ENCODE results near the gene CENPS.

Gene CENPS

GRCh38 chr1:10444795-10445397 is 14.7 kb downstream of the CENPS start:
- Histone ChIP-seq H3K79me2 (ENCODE audit: control insufficient read depth, insufficient read depth, low read length, poor library complexity) (no peaks in the 10 kb centered on the region), H4K12ac (ENCODE audit: low read depth, low read length) (no peak overlapping the region), H2BK12ac (ENCODE audit: low read length) (no peak overlapping the region), H4K8ac (ENCODE audit: low read depth, low read length) (no peak overlapping the region), H2AFZ (ENCODE audit: insufficient read depth, low read length, poor library complexity) (no peak overlapping the region), H3K27me3 (ENCODE audit: insufficient read depth, low read length) (no peaks in the 10 kb centered on the region), H2AK5ac (ENCODE audit: low read length) (no peak overlapping the region), H3K14ac (ENCODE audit: low read length) (no peak overlapping the region), H3K79me1 (ENCODE audit: low read length) (no peaks in the 10 kb centered on the region), H3K9ac (ENCODE audit: low read length) (no peak overlapping the region), H3K4me2 (ENCODE audit: low read length) (no peak overlapping the region), H3K23ac (ENCODE audit: low read length) (no peak overlapping the region), H3K9me3 (ENCODE audit: insufficient read depth, low read depth, low read length) (no peaks in the 10 kb centered on the region), H3K4me1 (ENCODE audit: control insufficient read depth in 1 of 2, insufficient read depth in 2 of 2, low read length in 2 of 2) (no peaks in the 10 kb centered on the region), H3K27ac (ENCODE audit: low read depth, low read length) (no peak overlapping the region), H3K18ac (ENCODE audit: low read length) (no peak overlapping the region), H3K36me3 (ENCODE audit: control insufficient read depth in 1 of 2, insufficient read depth in 2 of 2, low read length in 2 of 2) (peaks cover 0 to 2% of the 10 kb centered on the region in 2 experiments), H2BK120ac (ENCODE audit: insufficient read depth, low read length, poor library complexity) (no peak overlapping the region), H2BK5ac (ENCODE audit: low read depth, low read length, poor library complexity) (no peak overlapping the region), H3K4ac (ENCODE audit: low read depth, low read length) (no peak overlapping the region), H3K4me3 (ENCODE audit: low read depth, low read length) (no peak overlapping the region), H4K91ac (ENCODE audit: low read depth, low read length) (no peak overlapping the region)
- no CpG with 5 or more reads among the region's 7 CpGs for WGBS (ENCODE audit: extremely low coverage, insufficient coverage, insufficient read length)
- DNase-seq = peak; percentile 36 to 73

- no CpG with 5 or more reads among the region's 7 CpGs for WGBS (ENCODE audit: extremely low coverage, insufficient coverage, insufficient read length)
- H3K4me3 ChIP-seq (ENCODE audit: low read depth, low read length) = no peak overlapping the region
- H3K9me3 ChIP-seq (ENCODE audit: insufficient read depth, low read depth, low read length) = peaks cover 3% of the 10 kb centered on the region
- no peak overlapping the region for H2BK5ac ChIP-seq (ENCODE audit: low read depth, low read length, poor library complexity)
- H3K9ac ChIP-seq (ENCODE audit: low read length) = no peak overlapping the region
- H4K8ac ChIP-seq (ENCODE audit: low read depth, low read length) = no peak overlapping the region
- no peaks in the 10 kb centered on the region for H3K27me3 ChIP-seq (ENCODE audit: insufficient read depth, low read length)
- no peak overlapping the region for H2AK5ac ChIP-seq (ENCODE audit: low read length)
- no peaks in the 10 kb centered on the region for H3K79me1 ChIP-seq (ENCODE audit: low read length)
- no peak overlapping the region for H4K12ac ChIP-seq (ENCODE audit: low read depth, low read length)
- H2BK12ac ChIP-seq (ENCODE audit: low read length) = no peak overlapping the region
- no peak for DNase-seq
- no peaks in the 10 kb centered on the region for H3K36me3 ChIP-seq (ENCODE audit: control insufficient read depth in 1 of 2, insufficient read depth in 2 of 2, low read length in 2 of 2)
- no peak overlapping the region for H4K91ac ChIP-seq (ENCODE audit: low read depth, low read length)
- no peak overlapping the region for H3K4me2 ChIP-seq (ENCODE audit: low read length)
- no peak overlapping the region for H3K23ac ChIP-seq (ENCODE audit: low read length)
- H3K27ac ChIP-seq (ENCODE audit: low read depth, low read length) = no peak overlapping the region
- no peak overlapping the region for H2BK120ac ChIP-seq (ENCODE audit: insufficient read depth, low read length, poor library complexity)
- no peak overlapping the region for H3K14ac ChIP-seq (ENCODE audit: low read length)
- H3K18ac ChIP-seq (ENCODE audit: low read length) = no peak overlapping the region
- no peaks in the 10 kb centered on the region for H3K79me2 ChIP-seq (ENCODE audit: control insufficient read depth, insufficient read depth, low read length, poor library complexity)
- H3K4me1 ChIP-seq (ENCODE audit: control insufficient read depth in 1 of 2, insufficient read depth in 2 of 2, low read length in 2 of 2) = peaks cover 0 to 2% of the 10 kb centered on the region in 2 experiments
- no peak overlapping the region for H3K4ac ChIP-seq (ENCODE audit: low read depth, low read length)
- H2AFZ ChIP-seq (ENCODE audit: insufficient read depth, low read length, poor library complexity) = no peak overlapping the region
These were observed 16.7 kb downstream of the CENPS start for GRCh38 chr1:10446790-10447422.

DNA sequence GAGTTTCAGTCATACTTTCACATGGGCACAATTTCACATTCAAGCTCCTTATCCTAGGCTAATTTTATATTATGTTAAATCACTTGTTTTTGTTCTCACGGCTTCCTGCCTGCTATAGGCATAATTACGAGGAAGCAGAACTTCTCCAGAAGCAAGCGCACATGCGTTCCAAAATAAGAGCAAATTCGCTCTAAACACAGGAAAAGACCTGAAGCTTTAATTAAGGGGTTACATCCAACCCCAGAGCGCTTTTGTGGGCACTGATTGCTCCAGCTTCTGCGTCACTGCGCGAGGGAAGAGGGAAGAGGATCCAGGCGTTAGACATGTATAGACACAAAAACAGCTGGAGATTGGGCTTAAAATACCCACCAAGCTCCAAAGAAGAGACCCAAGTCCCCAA is 19.5 kb downstream of the CENPS start, which contains the start of gene CORT:
TSS of gene CORT (plus strand) at position 281 of the 400 bp plus-strand sequence. CDS start 193 bp downstream, outside the sequence.
- Histone ChIP-seq H2BK5ac (ENCODE audit: low read depth, low read length, poor library complexity) (no peak within 1 kb of the TSS), H3K79me1 (ENCODE audit: low read length) (no peaks in the 10 kb centered on the region), H3K27ac (ENCODE audit: low read depth, low read length) (no peak within 1 kb of the TSS), H2BK12ac (ENCODE audit: low read length) (no peak within 1 kb of the TSS), H3K9me3 (ENCODE audit: insufficient read depth, low read depth, low read length) (peaks cover 3% of the 10 kb centered on the region), H3K14ac (ENCODE audit: low read length) (no peak within 1 kb of the TSS), H3K4me3 (ENCODE audit: low read depth, low read length) (no peak within 1 kb of the TSS), H4K8ac (ENCODE audit: low read depth, low read length) (no peak within 1 kb of the TSS), H4K91ac (ENCODE audit: low read depth, low read length) (no peak within 1 kb of the TSS), H3K36me3 (ENCODE audit: control insufficient read depth in 1 of 2, insufficient read depth in 2 of 2, low read length in 2 of 2) (no peaks in the 10 kb centered on the region), H3K4me2 (ENCODE audit: low read length) (no peak within 1 kb of the TSS), H3K27me3 (ENCODE audit: insufficient read depth, low read length) (no peaks in the 10 kb centered on the region), H2BK120ac (ENCODE audit: insufficient read depth, low read length, poor library complexity) (no peak within 1 kb of the TSS), H2AK5ac (ENCODE audit: low read length) (no peak within 1 kb of the TSS), H3K4ac (ENCODE audit: low read depth, low read length) (no peak within 1 kb of the TSS), H3K9ac (ENCODE audit: low read length) (no peak within 1 kb of the TSS), H3K4me1 (ENCODE audit: control insufficient read depth in 1 of 2, insufficient read depth in 2 of 2, low read length in 2 of 2) (peaks cover 0 to 2% of the 10 kb centered on the region in 2 experiments), H3K18ac (ENCODE audit: low read length) (no peak within 1 kb of the TSS), H4K12ac (ENCODE audit: low read depth, low read length) (no peak within 1 kb of the TSS), H2AFZ (ENCODE audit: insufficient read depth, low read length, poor library complexity) (no peak within 1 kb of the TSS), H3K79me2 (ENCODE audit: control insufficient read depth, insufficient read depth, low read length, poor library complexity) (no peaks in the 10 kb centered on the region), H3K23ac (ENCODE audit: low read length) (peak within 1 kb of the TSS; percentile 43)
- DNase-seq = no peak
- no CpG with 5 or more reads among the region's 10 CpGs for WGBS (ENCODE audit: extremely low coverage, insufficient coverage, insufficient read length)

DNA sequence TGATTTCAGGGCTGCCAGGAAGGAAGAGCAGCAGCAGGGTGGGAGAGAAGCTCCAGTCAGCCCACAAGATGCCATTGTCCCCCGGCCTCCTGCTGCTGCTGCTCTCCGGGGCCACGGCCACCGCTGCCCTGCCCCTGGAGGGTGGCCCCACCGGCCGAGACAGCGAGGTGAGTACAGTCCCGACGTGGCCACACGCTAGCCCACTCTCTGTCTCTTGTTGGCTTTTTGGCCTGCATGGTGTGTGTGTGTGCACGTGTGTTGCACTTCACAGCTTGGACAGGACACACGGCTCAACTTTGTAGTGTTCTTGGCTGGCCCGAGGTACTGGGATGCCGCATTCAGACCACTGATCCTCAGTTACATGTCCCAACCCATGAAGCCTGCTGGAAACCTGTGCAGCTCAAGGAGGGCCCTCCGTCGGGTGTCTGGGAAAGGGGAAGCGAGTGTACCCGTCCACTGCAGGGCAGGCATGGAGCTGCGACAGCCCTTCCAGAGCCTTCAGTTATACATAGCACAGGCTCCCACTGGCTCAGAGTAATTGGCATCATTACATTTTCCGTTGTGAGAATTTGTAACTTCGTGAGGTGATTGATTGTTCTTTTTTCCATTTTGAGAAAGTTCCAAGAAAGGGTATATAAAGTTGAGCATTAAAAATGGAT is 20.1 kb downstream of the CENPS start:
- Histone ChIP-seq H3K23ac (ENCODE audit: low read length) (peak overlapping the region; percentile 43), H3K9ac (ENCODE audit: low read length) (no peak overlapping the region), H3K4me3 (ENCODE audit: low read depth, low read length) (no peak overlapping the region), H3K18ac (ENCODE audit: low read length) (no peak overlapping the region), H3K79me1 (ENCODE audit: low read length) (no peaks in the 10 kb centered on the region), H2BK5ac (ENCODE audit: low read depth, low read length, poor library complexity) (no peak overlapping the region), H4K12ac (ENCODE audit: low read depth, low read length) (no peak overlapping the region), H3K27me3 (ENCODE audit: insufficient read depth, low read length) (no peaks in the 10 kb centered on the region), H2AFZ (ENCODE audit: insufficient read depth, low read length, poor library complexity) (no peak overlapping the region), H3K79me2 (ENCODE audit: control insufficient read depth, insufficient read depth, low read length, poor library complexity) (no peaks in the 10 kb centered on the region), H4K91ac (ENCODE audit: low read depth, low read length) (no peak overlapping the region), H2BK12ac (ENCODE audit: low read length) (no peak overlapping the region), H3K4ac (ENCODE audit: low read depth, low read length) (no peak overlapping the region), H2AK5ac (ENCODE audit: low read length) (no peak overlapping the region), H3K4me2 (ENCODE audit: low read length) (no peak overlapping the region), H3K9me3 (ENCODE audit: insufficient read depth, low read depth, low read length) (peaks cover 3% of the 10 kb centered on the region), H3K4me1 (ENCODE audit: control insufficient read depth in 1 of 2, insufficient read depth in 2 of 2, low read length in 2 of 2) (peaks cover 0 to 2% of the 10 kb centered on the region in 2 experiments), H3K27ac (ENCODE audit: low read depth, low read length) (no peak overlapping the region), H3K36me3 (ENCODE audit: control insufficient read depth in 1 of 2, insufficient read depth in 2 of 2, low read length in 2 of 2) (no peaks in the 10 kb centered on the region), H2BK120ac (ENCODE audit: insufficient read depth, low read length, poor library complexity) (no peak overlapping the region), H4K8ac (ENCODE audit: low read depth, low read length) (no peak overlapping the region), H3K14ac (ENCODE audit: low read length) (no peak overlapping the region)
- DNase-seq = no peak
- no CpG with 5 or more reads among the region's 21 CpGs for WGBS (ENCODE audit: extremely low coverage, insufficient coverage, insufficient read length)
